A549 (cell line): Measurements from ENCODE around the gene HTRA3.

Source experiments
- BCL3 ChIP-seq: fragments of >200 bp; sonication (Bioruptor Twin); formaldehyde crosslinking; IDR thresholded peaks from 3 replicates; pipeline ENCODE4 v1.6.1; 2016
- CTCF ChIP-seq: fragments of >200 bp; sonication (Bioruptor Twin); formaldehyde crosslinking; IDR thresholded peaks from 3 replicates; pipeline ENCODE4 v1.5.1; 2016
- HOXA7 ChIP-seq: fragments of 250-450 bp; sonication (Bioruptor Pico); IDR thresholded peaks from 2 replicates; pipeline ENCODE4 v1.5.0; 2020; ENCODE audit warnings: mild to moderate bottlenecking, moderate library complexity
- KDM1A ChIP-seq: fragments of 200-600 bp; sonication (generic); IDR thresholded peaks from 2 replicates; pipeline ENCODE4 v1.6.1; 2016; ENCODE audit warnings: low read depth, mild to moderate bottlenecking
- POLR2A ChIP-seq: IDR thresholded peaks from 2 replicates; pipeline ENCODE4 v1.6.1; 2012; ENCODE audit warnings: mild to moderate bottlenecking, low read length
- RAD21 ChIP-seq, 2 experiments: fragments of >200 bp in 1 of 2; sonication (Bioruptor Twin) in 1 of 2; formaldehyde crosslinking in 1 of 2; IDR thresholded peaks in 1 of 2; conservative IDR thresholded peaks in 1 of 2; 2 replicates in 1 of 2; 3 replicates in 1 of 2; pipeline ENCODE4 v1.6.1; 2012 to 2018; ENCODE audit warnings: inconsistent platforms in 1 of 2
- SMC3 ChIP-seq: fragments of >200 bp; sonication (Bioruptor Twin); formaldehyde crosslinking; IDR thresholded peaks from 3 replicates; pipeline ENCODE4 v1.6.1; 2018; ENCODE audit warnings: inconsistent platforms
- USF2 ChIP-seq: fragments of 450-650 bp; IDR thresholded peaks from 2 replicates; pipeline ENCODE4 v1.6.1; 2014; ENCODE audit warnings: antibody characterized with exemption

- TF ChIP-seq POLR2A (no peak), BCL3 (no peak), CTCF (no peak), USF2 (no peak), SMC3 (no peak), RAD21 (conservative IDR thresholded peaks at IDR 0.05 in 1 of 2, IDR thresholded peaks at IDR 0.05 in 1 of 2) (no peak), KDM1A (no peak), HOXA7 (CRISPR knock-in tag) (no peak)
Observed at GRCh38 chr4:8335848-8336247, 66.3 kb downstream of the HTRA3 start.
